Astrocyte (in vitro differentiated cells and primary cell): Measurements from ENCODE around the gene TMEM87A.
"Not testable (repeated sequence)": the region's sequence is repeated elsewhere in the genome, so short reads cannot be mapped to it uniquely, and the experiment has no call there.

Source experiments
- CTCF ChIP-seq: IDR thresholded peaks from 2 replicates; pipeline ENCODE4 v1.5.1; 2011; ENCODE audit warnings: low read depth, mild to moderate bottlenecking, inconsistent platforms, low read length, moderate library complexity; ENCODE audit not compliant: insufficient read depth
- EZH2 ChIP-seq: IDR thresholded peaks from 2 replicates; pipeline ENCODE4 v1.6.1; 2012; ENCODE audit warnings: mild to moderate bottlenecking, low read length, inconsistent platforms; ENCODE audit not compliant: insufficient read depth

DNA sequence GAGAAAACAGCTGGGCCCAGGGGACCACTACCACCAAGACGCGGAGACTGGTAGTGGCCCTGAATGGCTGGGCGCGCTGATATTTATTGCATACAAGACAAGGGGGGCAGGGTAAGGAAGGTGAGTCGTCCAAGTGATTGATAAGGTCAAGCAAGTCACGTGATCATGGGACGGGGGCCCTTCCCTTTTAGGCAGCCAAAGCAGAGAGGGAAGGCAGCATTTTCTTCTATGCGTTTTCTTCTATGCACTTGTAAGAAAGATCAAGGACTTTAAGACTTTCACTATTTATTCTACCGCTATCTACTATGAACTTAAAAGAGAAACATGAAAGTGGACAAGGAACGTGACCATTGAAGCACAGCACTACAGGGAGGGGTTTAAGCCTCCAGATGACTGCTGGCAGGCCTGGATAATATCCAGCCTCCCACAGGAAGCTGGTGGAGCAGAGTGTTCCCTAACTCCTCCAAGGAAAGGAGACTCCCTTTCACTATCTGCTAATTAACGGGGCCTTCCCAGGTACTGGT lies 43.1 kb upstream of the TMEM87A start:
- not testable (repeated sequence) for TF ChIP-seq CTCF, EZH2
